Right lobe of liver (tissue), 4 donors: ENCODE results near the gene CSH1.
"Not testable (repeated sequence)": the region's sequence is repeated elsewhere in the genome, so short reads cannot be mapped to it uniquely, and the experiment has no call there.

Experiments
- POLR2A ChIP-seq: fragments of 450-650 bp; IDR thresholded peaks from one replicate; pipeline ENCODE4 v1.6.1; 2017; ENCODE audit warnings: antibody characterized with exemption, mild to moderate bottlenecking
- TF ChIP-seq, protein P1 (sequence below), 4 donors: fragments of 200-600 bp in 3 of 4; fragments of 450-650 bp in 1 of 4; IDR thresholded peaks; one replicate each; pipeline versions ENCODE4 v1.5.1 to v1.8.0; 2016 to 2022; ENCODE audit warnings: antibody characterized with exemption in 4 of 4, mild to moderate bottlenecking in 2 of 4
- donor health status: DM: no; HTN: no; CAD: no.
- donor health status: DM: no; HTN: no; CAD: no.
- donor health status: DM: no; HTN: yes; CAD: no.

DNA sequence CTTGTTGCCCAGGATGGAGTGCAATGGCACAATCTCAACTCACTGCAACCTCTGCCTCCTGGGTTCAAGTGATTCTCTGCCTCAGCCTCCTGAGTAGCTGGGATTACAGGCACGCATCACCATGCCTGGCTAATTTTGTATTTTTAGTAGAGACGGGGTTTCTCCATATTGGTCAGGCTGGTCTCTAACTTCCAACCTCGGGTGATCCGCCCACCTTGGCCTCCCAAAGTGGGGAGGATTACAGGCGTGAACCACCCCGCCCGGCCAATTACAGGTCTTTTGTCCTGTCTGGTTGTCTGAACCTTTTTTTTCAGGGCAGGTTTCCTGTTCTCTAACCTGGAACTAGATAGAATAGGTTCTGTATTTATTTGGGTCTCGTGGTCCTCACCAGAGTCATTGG is 39.9 kb downstream of the CSH1 start:
- TF ChIP-seq, protein P1, sequence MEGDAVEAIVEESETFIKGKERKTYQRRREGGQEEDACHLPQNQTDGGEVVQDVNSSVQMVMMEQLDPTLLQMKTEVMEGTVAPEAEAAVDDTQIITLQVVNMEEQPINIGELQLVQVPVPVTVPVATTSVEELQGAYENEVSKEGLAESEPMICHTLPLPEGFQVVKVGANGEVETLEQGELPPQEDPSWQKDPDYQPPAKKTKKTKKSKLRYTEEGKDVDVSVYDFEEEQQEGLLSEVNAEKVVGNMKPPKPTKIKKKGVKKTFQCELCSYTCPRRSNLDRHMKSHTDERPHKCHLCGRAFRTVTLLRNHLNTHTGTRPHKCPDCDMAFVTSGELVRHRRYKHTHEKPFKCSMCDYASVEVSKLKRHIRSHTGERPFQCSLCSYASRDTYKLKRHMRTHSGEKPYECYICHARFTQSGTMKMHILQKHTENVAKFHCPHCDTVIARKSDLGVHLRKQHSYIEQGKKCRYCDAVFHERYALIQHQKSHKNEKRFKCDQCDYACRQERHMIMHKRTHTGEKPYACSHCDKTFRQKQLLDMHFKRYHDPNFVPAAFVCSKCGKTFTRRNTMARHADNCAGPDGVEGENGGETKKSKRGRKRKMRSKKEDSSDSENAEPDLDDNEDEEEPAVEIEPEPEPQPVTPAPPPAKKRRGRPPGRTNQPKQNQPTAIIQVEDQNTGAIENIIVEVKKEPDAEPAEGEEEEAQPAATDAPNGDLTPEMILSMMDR (IDR thresholded peaks at IDR 0.05): not testable (repeated sequence)
- not testable (repeated sequence) for TF ChIP-seq POLR2A
